Stimulated activated CD8-positive, alpha-beta memory T cell treated with anti-CD3 and anti-CD28 coated beads, Interleukin-12 subunit alpha, Interleukin-12 subunit beta, amount 100 ng/mL, for 1 hour (primary cell): ENCODE measurements around the gene MAN1B1.

Experiments
- DNase-seq: peaks from one replicate; pipeline ENCODE4 v3.0.0-alpha.2; 2020; ENCODE audit warnings: low read depth

Gene MAN1B1

DNA sequence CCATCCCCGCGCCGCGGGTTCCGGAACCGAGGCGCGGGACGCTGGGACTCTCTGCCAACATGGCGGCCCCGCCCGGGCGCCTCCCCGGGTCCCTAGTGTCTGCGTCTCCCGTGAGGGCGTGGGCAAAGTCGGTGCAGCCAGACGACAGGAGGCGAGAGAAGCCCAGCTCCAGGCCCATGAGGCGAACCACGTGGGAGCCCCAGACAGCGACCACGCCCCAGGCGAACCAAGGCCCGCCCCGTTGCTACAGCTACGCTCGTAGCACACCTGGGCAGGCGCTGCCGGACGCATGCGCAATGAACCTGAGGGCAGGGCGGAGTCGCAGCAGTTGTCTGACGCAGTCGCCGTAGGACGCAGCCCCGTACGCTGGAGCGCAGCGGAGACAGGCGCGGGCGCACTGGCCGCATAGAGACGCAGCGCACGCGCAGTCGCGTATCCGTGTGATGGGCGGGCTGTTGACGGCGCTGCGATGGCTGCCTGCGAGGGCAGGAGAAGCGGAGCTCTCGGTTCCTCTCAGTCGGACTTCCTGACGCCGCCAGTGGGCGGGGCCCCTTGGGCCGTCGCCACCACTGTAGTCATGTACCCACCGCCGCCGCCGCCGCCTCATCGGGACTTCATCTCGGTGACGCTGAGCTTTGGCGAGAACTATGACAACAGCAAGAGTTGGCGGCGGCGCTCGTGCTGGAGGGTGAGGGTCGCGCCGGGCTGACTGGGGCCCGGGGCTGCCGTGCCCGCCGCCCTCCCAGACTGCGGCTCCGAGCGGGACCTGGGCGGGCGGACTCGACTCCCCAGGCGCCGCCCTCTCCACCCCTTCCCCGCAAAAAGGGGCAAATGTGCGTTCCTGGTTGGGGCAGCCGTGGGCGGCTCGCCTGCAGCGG is at the start of gene MAN1B1:
Gene MAN1B1, plus strand, starts transcription at position 455 of the 878 bp plus-strand sequence. Its CDS starts 15 bp downstream, at position 470.
- peak; percentile 98 for DNase-seq

DNA sequence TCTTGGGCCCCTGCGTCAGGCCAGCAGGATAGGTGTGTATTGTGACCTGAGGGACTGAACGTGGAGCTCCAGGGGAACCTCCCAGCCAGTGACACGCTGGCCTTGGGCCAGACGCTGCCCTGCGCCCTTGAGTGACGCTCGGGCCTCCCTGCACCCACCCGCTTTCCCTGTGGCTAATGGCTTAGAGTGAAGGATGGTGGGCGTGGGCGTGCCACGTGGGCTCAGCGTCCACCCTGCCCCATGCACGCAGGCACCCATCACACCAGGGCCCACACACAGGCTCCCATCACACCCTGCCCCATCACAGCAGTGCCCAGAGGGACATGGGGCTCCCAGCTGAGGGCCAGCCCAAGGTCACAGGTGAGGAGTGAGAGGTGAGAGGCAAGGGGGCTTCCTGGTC is 49.8 kb upstream of the MAN1B1 start:
- DNase-seq = no peak

DNA sequence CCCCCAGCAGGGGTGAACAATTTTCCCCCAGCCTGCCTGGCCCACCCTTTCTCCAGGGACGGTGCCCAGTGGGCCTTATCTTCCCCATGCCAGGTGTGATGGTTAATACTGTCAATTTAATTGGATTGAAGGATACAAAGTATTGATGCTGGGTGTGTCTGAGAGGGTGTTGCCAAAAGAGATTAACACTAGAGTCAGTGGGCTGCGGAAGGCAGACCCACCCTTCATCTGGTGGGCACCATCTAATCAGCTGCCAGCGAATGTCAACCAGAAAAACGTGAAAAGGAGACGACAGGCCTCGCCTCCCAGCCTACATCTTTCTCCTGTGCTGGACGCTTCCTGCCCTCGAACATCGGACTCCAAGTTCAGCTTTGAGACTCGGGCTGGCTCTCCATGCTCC is 49.3 kb upstream of the MAN1B1 start:
- DNase-seq = no peak

DNA sequence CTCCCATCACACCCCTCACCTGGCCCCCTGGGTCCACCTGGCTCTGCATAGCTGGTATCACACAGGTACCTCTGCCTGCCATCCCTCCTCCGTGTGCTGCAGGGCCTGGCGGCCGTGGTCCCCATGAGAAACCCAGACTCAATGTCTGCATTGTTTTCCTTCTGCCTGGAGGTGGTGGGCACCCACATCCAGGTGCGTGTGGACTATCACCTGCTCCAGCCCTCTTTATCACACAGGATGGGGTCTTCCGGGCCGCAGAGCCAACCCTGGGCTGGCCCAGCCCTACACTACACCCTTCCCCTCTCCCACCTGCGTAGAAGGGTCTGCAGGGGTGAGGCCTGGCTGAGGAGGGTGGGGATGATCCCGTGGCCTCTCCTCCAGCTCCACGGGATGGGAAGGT is 47.9 kb upstream of the MAN1B1 start:
- DNase-seq = no peak

DNA sequence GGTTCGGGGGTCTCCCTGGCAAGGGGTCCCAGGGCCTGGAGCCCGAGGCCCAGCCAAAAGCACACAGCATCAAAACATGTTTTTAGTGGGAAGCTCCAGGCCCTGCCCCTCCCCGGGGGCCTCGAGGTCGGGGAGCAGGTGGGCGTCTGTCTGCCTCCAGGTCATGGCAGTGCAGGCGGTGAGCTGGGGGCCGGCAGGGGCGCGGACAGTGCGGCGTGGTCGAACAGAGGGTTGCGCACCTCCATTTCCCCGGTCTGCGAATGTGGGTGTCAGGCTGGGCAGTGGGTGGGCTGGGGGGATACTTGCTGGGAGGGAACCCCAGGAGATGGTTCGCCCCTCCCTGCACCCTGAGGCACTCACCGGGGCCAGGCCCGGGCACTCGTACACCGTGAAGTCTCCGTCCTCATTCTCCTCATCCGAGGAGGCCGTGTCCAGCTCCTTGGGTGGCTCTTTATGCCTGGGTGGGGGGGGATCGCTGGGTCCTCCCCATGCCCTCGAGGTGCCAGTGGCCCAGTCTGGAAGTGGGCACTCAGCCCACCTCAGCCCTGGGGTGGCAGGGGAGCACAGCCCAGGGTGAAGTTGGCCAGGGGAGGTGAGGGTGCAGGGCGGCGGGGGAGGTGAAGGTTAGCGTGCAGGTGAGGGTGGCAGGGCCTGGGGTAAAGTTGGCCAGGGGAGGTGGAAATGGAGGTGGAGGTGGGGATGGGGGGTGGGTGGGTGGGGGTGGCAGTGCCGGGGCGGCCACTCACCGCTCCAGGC is 47.0 kb upstream of the MAN1B1 start:
- DNase-seq = no peak

DNA sequence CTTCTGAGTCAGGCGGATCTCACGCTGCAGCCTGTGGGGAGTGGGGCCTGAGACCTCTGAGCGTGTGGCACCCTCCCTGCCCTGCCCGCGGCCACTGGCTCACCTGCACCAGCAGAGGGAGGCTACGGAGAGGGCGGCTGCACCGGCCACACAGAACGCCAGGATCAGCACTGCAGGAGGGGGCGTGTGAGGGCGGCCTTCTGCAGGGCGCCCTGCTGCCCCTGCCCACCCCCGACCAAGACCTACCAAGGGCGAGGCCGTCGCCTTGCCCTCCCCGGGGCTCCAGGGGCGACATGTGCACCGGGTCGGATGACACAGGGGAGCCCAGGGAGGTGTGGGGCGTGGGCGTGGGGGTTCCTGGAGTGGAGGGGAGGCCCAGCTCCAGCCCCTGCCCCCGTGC is 46.2 kb upstream of the MAN1B1 start:
- no peak for DNase-seq

DNA sequence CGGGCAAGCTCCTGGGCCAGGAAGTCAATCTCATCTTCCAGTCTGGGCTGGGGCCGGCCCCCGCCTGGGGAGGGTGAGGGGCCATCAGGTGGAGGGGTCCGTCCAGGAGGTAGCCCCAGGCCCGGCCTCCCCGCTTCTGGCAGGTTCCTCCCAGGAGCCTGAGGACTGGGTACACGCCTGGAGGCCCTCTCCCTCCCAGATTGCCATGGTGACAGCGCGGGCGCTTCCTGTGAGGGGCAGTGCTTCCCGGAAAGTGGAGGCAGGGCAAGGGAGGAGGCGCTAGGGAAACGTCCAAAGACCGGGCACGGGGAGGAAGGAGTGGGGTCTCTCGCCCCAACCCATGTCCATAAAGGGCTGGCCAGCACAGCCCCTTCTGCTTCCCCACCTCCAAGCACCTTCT is 45.7 kb upstream of the MAN1B1 start:
- DNase-seq = no peak

DNA sequence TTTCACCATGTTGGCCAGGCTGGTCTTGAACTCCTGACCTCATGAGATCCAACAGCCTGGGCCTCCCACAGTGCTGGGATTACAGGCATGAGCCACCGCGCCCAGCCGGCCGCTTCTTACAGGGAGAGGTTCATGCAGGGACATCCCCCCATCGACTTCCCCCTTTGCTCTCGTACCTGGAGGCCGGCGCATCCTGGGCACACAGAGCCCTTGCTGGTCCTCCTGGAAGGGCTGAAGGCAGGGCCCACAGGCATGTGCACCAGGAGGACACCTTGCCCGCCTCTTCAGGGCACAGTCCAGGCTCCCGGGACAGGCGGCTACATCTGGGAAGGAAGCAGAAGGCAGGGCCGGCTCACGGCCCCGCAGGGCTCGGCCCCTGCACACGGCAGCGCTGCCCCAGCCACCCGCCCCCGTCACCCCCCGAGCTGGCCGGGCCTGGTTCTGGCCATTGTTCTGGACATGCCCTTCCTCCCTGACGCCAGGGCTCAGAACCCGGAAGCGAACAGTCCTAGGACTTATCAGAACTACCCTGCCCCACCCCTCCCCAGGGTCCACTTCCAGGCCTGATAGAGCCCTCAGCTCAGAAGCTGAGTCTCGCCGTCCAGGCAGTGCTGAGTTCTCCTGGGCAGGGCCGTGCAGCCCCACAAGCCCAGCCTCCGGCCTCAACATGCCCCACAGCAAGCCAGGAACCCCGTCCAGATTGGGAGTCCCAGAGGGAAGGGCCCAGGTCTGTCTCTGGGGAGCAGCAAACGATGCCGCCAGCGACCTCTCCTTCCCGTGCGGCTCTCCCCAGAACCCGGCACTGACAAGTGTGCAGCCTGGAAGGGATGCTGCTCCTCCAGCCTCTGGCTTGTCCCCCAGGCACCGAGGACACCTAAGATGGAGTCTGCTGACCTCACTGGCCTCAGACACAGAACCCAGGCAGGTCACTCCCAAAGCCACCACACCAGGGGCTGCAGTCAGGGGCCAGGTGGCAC is 43.7 kb upstream of the MAN1B1 start:
- no peak for DNase-seq

DNA sequence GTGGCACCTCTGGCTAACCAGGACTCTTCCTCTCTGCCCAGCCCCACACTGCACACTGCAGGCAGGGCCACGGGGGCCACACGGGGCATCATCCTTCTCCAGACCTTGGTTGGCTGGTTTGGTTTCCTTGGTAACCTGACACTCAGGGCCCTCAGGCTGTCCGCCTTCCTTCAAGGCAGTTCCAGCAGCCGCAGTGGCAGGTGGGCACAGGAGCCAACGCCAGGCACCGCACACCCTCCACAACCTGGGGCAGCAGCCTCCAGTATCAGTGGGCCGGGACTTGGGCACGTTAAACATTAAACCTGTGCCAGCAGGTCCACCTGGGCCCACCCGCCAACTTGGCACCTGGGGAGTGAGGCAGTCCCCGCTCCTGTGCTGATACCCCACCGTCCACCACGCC is 42.7 kb upstream of the MAN1B1 start:
- no peak for DNase-seq

DNA sequence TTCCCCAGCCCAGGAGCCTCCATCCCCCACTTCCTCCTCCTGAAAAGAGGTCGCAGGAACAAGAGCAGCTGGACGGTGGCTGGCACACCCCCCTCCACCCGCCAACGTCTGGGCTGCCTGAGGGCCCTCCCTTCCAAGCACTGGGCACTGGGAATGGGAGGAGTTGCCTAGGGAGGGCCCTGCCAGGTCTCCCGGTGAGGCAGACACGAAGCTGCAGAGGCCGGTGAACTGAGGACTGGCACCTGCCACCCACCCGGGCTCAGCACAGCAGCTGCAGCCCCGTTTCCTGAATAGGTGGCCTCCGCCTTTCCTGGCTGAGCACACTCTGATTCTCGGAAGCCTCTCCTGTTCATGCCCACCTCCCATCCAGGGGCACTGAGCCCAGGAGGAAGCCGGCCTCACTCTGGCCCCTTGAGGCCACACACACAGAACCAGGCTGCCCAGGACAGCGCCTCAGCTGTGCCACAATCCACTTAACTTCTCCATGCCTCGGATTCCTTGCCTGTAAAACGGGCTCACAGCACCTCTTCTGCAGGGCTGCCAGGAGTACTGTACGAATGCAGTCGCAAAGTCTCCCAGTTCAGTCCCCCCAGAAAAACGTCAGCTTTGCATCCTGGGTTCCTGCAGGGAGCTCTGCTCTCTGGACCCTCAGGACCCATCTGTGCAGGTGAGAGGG is 42.1 kb upstream of the MAN1B1 start:
- no peak for DNase-seq

DNA sequence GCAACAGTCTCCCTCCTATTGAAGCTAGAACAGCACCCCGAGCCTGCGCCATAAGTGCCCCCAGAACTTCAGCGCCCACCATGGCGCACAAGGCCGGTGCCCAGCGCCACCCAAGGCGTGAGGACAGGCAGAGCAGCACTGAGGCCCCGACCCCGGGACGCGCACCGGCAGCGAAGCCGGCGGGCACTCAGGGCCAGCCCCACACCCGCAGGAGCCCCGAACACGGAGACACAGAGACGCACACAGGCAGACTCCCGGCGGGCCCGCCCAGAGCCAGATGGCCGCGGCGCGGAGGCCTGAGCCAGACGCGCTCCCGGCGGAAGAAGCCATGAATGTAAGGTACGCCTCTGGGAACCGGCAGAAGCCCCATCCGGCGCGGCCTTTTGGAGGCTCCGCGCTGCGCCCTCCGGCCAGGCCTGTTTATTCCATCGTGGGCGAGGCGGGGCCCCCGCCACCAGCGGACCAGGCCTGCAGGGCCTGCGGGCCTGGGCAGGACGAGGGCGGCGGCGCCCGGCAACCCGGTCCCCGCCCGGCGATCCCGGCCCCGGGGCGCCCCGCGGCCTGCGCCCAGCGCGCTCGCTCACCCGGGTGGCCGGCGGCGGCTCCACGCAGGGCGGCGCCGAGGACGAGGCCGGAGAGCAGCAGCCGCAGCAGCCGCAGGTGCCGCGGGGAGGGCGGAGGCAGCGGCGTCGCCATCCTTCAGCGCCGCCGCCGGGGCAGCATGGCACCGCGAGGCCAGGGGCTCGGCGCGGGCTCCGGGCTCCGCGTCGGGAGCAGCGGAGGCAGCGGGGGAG is 41.3 kb upstream of the MAN1B1 start:
- DNase-seq = no peak

DNA sequence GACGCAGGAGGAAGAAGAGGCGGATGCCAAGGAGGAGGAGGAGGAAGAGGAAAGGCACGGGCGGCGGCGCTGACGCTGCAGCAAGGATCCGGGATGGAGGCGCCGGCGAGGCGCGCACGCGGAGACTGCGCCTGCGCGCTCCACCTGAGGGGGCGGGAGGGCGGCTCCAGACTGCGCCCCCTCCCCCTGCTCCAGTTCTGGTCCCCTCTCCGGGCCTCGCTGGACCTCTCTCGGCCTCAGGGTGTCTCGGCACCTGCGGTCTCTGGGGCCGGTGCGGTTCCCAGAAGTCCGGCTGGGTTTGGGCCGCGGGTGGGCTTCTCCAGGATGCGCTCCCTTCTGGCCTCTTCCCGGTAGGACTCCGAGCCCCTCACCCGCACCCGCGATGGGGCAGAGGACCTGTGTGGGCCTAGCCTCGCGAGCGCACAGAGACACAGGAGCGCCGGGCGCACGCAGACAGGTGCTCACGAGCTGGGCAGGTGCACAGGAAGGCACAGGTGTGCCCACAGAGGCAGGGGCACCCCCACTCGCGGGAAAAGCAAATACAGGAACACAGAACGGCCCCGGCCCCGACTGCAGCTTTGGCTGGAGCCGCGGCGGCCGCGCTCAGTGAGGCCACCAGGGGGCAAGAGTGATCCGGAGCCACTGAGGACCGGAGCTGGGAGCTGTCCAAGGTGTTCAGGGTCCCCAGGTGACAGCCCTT is 40.5 kb upstream of the MAN1B1 start, which contains the start of gene NPDC1:
Gene NPDC1, minus strand, starts transcription at position 90 of the 700 bp plus-strand sequence. CDS start 188 bp downstream, outside the sequence.
- peak; percentile 61 for DNase-seq

DNA sequence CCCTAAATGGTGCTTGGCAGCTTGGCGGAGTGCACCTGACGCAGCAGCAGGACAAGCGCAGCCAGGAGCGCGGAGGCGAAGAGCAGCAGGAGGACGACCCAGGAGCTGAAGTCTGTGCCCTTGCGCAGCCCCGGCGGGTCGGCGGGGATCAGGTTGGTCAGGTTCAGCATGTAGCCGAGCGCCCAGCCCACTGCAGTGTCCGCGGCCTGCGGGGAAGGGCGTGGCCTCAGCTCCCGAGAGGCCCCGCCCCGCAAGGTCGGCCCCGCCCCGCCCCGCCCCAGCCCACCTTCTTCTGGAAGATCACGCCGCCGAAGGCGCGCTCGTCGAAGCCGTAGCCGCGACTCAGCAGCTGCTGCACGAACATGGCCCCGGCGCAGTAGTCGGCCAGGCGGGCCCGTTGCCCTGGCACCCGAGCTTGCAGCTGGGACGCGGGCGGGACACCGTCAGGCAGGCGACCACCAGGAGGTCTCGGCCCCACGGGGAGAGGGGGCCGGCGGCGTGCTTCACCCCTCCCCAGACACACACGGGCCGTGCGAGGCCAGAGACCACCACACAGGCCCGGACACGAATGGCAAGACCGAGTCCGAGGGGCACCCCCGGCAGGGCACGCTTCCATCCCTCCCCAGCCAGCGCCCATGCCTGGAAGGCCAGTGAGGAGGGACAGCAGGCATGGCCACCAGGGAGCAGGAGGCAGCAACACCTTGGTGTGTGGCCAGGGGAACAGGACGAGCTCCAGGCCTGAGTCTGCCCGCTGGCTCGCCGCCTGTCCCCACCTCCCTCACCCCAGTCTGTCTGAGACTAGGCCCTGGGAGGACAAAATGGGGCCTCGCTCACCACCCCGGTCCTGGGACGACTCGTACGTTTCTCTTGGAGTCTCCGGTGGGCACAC is 37.9 kb upstream of the MAN1B1 start:
- DNase-seq = no peak

DNA sequence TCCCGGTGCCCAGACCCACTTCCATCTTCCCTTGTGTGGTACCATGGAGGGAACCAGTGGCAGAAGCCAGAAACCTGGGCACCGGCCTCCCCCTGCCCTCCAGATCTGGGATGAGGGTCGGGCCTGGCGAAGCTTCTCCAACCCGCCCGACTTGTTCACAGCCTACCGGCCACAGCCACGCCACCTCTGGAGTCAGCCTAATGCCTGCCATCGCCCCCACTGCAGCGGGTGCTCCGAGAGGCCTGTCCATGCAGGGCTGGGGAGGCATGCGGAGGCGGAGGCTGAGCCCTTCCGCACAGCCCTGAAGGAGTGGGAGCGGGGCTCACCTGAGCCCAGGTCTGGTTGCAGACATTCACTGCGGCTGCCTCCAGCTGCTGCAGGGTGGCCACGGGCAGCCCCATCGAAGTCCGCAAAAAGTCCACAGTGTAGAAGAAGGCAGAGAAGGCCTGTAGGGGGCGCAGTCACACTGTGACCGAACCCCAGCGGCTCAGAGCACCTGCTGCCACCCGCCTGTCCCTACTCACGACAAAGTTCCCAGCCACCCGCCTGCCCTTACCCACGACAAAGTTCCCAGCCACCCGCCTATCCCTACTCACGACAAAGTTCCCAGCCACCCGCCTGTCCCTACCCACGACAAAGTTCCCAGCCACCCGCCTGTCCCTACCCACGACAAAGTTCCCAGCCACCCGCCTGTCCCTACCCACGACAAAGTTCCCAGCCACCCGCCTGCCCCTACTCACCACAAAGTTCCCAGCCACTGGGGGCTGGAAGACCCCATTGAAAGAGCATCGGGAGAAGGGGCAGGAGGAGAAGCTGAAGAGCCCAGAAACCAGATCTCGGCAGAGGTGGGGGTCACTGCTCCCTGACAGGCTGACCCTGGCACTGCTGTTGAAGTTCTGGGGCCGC is 37.0 kb upstream of the MAN1B1 start:
- DNase-seq = no peak

DNA sequence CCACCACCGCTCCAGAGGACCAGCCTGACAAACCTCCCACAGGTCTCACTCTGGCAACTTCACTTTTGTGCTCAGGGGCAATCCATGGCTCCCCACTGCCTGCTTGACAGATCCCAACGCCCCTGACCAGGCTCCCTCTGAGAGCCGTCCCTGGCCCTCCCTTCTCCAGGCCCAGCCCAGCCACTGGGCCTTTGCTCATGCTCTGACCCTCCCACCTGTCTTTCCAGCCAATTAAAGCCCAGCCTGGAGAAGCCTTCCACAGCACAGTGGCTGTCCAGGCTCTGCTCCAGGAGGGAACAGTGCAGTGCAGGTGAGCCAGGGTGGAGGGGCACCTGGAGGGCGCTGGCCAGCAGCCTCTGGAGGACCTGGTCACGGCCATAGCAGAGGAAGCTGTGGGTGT is 36.2 kb upstream of the MAN1B1 start:
- no peak for DNase-seq

DNA sequence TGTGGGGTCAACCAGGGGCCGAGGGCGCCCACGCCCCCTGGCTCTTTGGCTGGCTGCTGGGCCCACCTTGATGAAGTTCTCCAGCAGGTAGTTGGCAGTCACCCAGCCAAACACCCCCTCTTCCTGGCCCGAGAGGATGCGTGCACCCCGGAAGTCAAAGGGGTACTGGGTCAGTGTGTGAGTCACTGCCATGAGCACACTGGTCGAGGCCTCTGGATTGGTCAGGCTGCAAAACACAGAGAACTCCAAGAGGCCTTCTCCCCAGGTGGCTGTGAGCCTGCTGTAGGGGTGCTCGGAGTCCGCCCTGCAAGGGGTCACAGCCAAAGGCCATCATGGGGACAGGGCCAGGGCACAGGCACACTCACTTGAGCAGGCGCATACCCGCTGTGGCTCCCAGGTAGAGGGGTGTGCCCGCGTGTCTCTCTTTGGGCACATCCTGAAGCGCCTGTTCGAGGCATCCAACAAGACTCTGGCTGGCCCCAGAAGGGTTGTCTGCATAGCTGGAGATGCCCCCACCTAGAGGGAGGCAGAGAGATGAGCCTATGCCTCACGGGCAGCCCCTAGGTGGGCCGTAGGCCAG is 35.5 kb upstream of the MAN1B1 start:
- no peak for DNase-seq

DNA sequence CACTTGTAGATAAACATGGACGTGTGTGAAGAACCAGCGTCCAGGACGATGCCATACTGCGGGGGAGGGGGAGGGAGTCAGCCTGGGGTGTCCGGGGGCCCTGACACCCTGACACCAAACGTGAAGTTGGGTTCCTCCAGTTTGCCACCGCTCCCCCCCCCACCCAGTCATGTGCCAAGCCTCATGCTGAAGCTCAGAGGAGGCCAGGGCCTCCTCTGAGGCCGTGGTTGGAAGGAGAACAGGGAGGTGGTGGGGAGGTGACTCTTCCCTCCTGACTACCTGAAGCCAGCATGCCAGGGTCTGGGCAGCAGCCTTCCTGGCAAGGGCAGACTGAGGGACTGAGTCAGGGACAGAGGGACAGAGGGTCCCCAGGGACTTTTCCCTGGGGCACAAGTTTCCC is 34.5 kb upstream of the MAN1B1 start:
- no peak for DNase-seq
